ENCODE data around the gene NELL1. TPM values are rescaled to one million over a fixed set of nuclear protein-coding genes. Genes with fewer than 3 reads are reported as not detected.

Gene NELL1
- total RNA-seq, 1 donor from 2014 or later, result not detected

- DNase-seq (ENCODE audit: low spot score), result no peak
Observed at GRCh38 chr11:20668131-20668809, 1.1 kb upstream of the NELL1 start.

DNA sequence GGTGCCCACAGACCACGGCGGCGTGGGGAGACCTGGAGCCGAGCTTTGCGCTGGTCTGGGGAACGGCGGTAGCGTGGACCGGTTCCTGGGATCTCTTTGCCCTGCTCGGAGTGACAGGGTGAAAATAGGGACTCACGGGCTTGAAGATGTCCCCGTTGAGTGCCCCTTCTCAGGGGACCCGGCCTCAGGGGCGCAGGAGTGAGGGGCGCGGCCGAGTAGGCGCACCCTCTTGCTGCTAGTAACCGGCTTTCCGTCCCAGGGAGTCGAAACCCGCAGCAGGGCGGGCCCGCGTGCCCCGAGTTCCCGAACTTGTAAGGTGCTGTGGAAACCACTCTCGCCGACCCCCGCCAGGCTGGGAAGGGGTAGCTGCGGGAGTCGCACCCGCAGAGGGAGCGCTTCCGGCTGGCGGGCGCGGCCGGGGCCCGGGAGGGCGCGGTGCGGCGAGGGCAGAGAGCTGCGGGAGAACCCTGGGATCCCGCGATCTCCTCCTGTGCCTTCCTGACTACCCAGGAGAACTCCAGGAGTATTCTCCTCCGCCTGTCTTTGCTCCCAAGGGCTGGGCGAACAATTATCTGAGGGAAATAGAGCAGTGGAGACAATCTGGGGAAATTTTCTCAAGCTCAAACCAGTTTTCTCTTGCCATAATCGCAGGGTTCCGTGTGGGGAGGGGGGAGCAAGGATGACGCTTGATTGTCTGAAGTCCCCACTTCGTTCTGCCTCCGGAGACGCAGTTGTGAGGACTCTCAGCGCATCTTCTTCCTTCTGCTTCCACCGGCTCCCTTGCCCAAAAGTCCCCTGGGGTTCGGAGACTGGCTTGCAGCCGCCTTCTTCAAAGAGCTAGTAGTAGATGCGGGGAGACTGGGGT is 666 bp downstream of the NELL1 start:
- no peak for DNase-seq (ENCODE audit: low spot score)

DNA sequence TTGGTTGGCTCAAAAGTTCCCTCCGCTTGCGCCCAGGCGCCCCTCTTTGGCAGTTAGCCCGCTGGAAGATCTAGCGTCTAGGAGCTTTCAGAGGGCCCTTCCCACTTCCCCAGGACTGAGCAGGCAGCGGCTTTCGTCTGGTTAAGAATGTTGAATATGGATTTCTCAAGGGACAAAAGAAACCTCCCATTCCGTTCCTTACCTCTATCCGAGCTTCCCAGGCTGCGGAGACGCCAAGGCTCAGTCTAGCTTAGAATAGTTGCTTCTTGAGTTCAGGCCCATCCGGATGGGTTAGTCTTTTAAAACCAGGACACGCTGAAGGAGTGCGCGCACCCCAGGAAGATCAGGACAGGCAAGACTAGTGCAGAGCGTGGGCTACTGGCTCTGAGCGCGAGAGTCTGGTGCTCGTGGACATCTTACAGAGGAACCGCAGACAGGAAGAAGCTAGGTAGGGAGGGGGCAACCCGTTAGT is 1.6 kb downstream of the NELL1 start:
- DNase-seq (ENCODE audit: low spot score), result no peak

- DNase-seq (ENCODE audit: low spot score), result no peak
Observed at GRCh38 chr11:20671856-20672546, 2.6 kb downstream of the NELL1 start.

GRCh38 chr11:20672575-20672974 is 3.2 kb downstream of the NELL1 start:
- no peak for DNase-seq (ENCODE audit: low spot score)

DNA sequence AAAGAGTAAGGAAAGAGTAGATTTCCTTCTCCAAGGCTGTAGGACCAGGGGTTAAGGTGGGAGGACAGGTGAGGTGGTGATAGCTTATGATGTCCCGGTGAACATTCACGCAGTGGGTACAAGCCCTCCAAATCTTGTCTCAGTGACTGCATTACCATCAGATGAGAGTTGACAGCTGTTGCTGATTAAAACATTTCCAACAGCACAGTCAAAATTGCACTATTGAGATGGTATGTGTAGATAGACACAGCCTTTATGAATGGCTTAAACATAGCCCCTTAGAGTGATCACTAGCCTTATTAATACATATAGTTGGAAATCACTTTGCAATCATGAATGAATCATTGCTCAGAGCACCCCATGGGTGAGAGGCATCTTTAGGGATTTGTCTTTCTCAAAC is 7.3 kb downstream of the NELL1 start:
- DNase-seq (ENCODE audit: low spot score), result no peak

DNA sequence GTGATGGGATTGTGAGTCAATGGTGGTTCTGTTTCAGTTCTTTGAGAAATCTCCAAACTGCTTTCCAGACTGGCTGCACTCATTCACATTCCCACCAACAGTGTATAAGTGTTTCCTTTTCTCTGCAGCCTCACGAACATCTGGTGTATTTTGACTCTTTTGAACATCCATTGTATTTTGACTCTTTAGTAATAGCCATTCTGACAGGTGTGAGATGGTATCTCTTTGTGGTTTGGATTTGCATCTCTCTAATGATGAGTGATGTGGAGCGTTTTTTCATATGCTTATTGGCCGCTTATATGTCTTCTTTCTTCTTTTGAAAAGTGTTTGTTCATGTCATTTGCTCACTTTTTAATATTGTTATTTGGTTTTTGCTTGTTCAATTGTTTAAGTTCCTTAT is 19.4 kb downstream of the NELL1 start:
- no peak for DNase-seq (ENCODE audit: low spot score)

GRCh38 chr11:20707876-20708275 is 38.5 kb downstream of the NELL1 start:
- no peak for DNase-seq (ENCODE audit: low spot score)

DNA sequence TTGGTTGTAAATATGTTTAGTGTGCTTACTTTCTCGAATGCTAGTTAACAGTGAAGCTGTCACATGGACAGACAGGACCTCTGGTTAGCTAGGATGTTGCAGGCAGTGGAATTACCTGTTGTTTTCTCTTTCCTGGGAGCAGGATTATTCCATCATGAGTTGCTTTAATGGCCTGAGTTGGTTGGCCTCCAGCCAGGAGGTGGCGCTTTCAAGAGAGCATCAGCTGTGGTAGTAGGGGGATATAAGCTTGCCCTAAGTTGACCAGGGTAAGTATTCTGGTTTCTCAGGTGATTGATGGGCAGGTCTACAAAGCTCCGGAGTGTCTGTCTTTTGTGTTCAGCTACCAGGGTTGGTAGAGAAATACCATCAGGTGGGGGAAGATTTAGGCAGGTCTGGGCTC is 43.5 kb downstream of the NELL1 start:
- no peak for DNase-seq (ENCODE audit: low spot score)

DNA sequence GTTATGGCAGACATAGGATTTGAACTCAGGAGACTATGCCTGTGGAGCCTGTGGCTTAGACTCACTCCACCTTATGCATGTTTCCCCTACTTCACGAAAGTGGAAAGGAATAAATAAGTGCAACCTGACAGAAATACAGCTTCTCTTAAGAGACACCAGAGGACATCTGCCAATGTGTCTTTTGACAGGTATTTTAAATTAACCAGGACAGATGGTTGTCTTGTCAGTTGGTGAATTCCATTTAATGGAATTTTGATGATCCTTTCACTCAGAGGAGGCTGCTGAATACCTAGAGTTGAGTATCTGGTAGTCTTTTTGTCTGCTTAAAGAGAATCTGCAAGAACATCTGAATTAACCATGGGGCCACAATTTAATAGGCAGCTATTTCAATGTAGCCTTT is 46.1 kb downstream of the NELL1 start:
- DNase-seq (ENCODE audit: low spot score), result no peak

DNA sequence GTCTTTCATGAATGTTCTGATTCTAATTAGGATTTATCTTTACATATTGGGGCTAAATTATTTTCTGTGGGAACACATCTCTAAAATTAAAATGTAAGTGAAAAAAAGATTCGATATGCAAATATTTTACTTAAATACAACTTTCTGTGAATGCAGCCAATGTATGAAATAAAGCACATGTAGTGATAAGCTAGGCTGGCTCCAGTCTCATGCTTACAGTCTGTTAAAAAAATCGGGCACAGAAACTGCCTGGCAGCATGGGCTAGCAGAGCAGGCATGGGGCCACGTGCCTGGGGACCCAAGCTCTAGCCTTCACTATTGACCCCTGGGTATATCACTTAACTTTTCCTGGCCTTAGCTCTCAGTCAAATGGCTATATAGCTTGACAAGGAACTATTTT is 46.5 kb downstream of the NELL1 start:
- DNase-seq (ENCODE audit: low spot score), result no peak

DNA sequence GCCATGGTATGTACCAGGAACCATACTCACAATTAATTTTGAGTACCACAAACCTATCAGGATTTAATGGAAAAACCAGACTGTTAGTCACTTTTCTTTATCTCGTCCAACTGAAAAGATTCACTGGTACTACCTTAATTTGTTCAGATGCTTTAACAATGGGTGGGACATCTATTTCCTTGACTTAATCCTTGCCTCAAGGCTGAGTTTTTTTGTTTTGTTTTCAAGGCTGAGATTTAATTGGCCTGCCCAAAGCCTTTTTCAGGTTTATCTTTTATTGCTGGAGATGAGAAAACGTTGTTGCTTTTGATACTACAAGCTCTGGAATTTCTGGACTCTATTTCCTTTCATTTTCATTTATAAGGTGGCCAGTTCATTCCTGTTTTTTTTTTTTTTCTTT is 50.4 kb downstream of the NELL1 start:
- no peak for DNase-seq (ENCODE audit: low spot score)

DNA sequence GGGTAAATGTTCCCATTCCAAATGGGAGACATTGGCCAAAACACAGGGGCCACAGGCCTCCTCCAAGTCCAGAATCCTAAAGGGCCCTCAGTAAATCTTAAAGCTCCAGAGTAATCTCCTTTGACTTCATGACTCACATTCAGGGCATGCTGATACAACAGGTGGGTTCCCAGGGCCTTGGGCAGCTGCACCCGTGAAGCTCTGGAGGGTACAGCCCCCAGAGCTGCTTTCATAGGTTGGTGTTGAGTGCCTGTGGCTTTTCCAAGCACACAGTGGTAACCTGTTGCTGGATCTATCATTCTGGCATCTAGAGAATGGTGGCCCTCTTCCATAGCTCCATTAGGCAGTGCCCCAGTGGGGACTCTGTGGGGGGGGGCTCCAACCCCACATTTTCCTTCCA is 54.0 kb downstream of the NELL1 start:
- DNase-seq (ENCODE audit: low spot score), result no peak

GRCh38 chr11:20729597-20730105 is 60.3 kb downstream of the NELL1 start:
- no peak for DNase-seq (ENCODE audit: low spot score)

DNA sequence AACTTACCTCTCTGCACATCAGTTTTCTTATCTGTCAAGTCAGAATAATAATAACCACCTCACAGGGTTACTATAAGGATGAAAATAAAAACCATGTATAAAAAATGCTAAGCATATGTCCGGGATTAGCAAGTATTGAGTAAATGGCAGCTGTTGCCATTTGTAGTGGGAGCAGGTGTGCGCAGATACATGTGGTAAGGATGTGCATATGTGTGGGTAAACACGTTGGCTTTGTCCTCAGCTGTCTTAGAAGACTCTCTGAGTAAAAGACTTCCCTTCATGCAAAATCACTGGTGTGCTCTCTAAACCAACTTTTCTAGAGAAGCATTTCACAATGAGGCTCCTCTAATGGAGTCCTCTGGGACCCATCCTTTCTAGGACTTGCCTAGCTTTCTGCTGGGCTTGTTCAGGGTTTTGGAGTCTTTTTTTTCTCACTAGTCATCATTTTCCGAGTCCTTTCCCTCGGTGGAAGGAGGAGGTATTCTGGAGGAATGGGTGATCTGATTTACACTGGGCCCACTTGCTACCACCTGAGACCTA is 62.4 kb downstream of the NELL1 start:
- no peak for DNase-seq (ENCODE audit: low spot score)

DNA sequence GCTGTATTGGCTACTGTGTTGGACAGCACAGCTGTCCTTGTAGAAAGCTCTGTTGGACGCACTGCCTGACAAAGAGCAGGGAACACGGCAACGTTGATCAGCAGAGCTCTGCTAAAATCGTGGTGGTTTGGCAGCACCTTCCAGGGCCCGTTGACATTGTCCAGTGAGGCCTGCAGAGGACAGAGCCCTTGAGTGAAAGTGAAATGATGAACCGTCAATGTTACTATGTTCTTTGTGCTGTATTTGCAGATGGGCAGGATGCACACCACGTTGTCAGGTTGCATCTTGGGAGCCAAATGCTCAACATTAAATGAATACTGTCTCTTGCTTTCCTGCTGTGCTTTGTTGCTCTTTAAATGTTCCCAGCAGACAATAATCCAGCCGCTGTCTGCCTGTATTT is 69.7 kb downstream of the NELL1 start:
- no peak for DNase-seq (ENCODE audit: low spot score)

GRCh38 chr11:20739577-20739976 is 70.2 kb downstream of the NELL1 start:
- DNase-seq (ENCODE audit: low spot score), result no peak

- no peak for DNase-seq (ENCODE audit: low spot score)
Observed at GRCh38 chr11:20754933-20755332, 85.5 kb downstream of the NELL1 start.

DNA sequence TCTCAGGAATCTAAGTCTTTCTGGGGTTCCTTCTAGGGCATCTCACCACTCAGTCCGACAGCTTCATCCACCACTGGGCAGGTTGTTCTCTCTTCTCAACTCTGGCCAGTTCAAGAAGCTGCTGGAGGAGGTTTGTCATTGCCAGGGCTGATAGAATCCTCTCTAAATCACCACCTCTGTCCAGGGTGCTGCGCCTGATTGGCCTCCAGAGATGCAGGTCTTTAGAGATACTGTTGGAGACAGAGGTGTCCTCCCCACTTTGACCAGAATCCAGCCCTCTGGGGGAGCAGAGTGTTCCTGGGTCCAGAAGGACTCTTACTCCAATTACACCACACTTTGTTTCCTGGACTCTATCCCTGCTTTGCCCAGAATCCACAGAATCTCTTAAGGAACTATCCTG is 90.2 kb downstream of the NELL1 start:
- DNase-seq (ENCODE audit: low spot score), result no peak

GRCh38 chr11:20760811-20761210 is 91.4 kb downstream of the NELL1 start:
- no peak for DNase-seq (ENCODE audit: low spot score)

GRCh38 chr11:20762116-20762844 is 92.9 kb downstream of the NELL1 start:
- DNase-seq (ENCODE audit: low spot score), result no peak
